OCI-M2 (cell line): ENCODE measurements around the gene OR7A10.
"Not testable (repeated sequence)": the region's sequence is repeated elsewhere in the genome, so short reads cannot be mapped to it uniquely, and the experiment has no call there.

Experiments used
- DNase-seq: peaks from one replicate; lab custom pipeline; 2025; ENCODE audit not compliant: unreplicated experiment; lab: John Stamatoyannopoulos, UW

OR7A10 gene

GRCh38 chr19:14796021-14796420 lies 52.7 kb downstream of the OR7A10 start:
- no peak for DNase-seq

GRCh38 chr19:14795078-14795721 lies 53.5 kb downstream of the OR7A10 start:
- DNase-seq: no peak

- DNase-seq: not testable (repeated sequence)
Observed at GRCh38 chr19:14792250-14792649, 56.5 kb downstream of the OR7A10 start.
